Kidney epithelial cell (primary cell): Measurements from ENCODE around the gene RPS6KA6. TPM values are rescaled to one million over a fixed set of nuclear protein-coding genes. Genes with fewer than 3 reads are reported as not detected.

Experiments
- DNase-seq: peaks from one replicate; pipeline ENCODE4 v3.0.0-alpha.2; 2010; ENCODE audit warnings: low read depth
- H3K27me3 ChIP-seq: 2 replicates; pipeline ENCODE4 v1.6.0; 2011; ENCODE audit warnings: low read length; ENCODE audit not compliant: control insufficient read depth, insufficient read depth
- H3K36me3 ChIP-seq: 2 replicates; pipeline ENCODE4 v1.5.1; 2011; ENCODE audit warnings: low read length; ENCODE audit not compliant: control insufficient read depth, insufficient read depth
- H3K4me3 ChIP-seq: 2 replicates; pipeline ENCODE4 v1.5.1; 2011; ENCODE audit warnings: low read depth, mild to moderate bottlenecking, control low read depth, low read length
- total RNA-seq: library from RNA; depleted of rRNA; stranded (reverse); fragments of >200 nt; gene quantifications from 2 replicates; pipeline ENCODE4 v1.2.3, GENCODE V29; 2015
- TF ChIP-seq, protein P1 (sequence below): IDR thresholded peaks from 2 replicates; pipeline ENCODE4 v1.5.1; 2011; ENCODE audit warnings: mild to moderate bottlenecking, moderate library complexity, low read length, control low read depth, inconsistent platforms; ENCODE audit not compliant: insufficient read depth, poor library complexity, severe bottlenecking

Gene RPS6KA6
- total RNA-seq, 1 donor from 2014 or later, result 5.0 TPM

DNA sequence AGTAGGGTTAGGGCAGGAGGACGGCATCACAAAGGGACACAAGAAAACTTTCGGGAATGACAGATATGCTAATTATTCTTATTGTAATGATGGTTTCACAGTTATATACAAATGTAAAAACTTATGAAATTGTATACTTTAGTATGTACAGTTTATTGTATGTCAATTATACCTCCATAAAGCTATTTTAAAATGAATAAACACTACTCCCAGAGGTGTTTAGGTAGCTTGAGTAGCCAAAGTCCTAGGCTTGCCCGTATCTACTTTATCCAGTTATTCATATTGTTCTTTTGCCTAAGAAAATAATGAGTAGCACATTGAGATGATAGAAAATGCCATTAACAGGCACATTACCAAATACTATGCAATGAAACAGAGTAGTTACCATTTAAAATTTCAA lies 43.0 kb downstream of the RPS6KA6 start:
- H3K27me3 ChIP-seq, result no peaks in the 10 kb centered on the region
- H3K4me3 ChIP-seq, result no peak overlapping the region

DNA sequence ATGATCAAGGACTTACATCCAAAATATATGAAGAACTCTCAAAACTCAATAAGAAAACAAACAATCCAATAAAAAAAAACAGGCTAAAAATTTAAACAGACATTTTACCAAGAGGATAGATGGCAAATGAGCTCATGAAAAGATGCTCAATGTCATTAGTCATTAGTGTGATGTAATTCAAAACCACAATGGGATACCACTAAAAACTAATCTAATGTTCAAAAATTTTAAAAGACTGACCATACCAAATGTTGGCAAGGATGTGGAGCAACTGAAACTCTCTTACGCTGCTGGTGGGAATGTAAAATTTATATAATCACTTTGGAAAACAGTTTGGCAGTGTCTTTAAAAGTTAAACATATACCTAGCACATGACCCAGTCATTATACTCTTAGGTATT lies 43.7 kb downstream of the RPS6KA6 start:
- no peaks in the 10 kb centered on the region for H3K27me3 ChIP-seq
- no peak for DNase-seq

More for the DNA sequence above, 43.0 kb downstream of the RPS6KA6 start:
- TF ChIP-seq, protein P1, sequence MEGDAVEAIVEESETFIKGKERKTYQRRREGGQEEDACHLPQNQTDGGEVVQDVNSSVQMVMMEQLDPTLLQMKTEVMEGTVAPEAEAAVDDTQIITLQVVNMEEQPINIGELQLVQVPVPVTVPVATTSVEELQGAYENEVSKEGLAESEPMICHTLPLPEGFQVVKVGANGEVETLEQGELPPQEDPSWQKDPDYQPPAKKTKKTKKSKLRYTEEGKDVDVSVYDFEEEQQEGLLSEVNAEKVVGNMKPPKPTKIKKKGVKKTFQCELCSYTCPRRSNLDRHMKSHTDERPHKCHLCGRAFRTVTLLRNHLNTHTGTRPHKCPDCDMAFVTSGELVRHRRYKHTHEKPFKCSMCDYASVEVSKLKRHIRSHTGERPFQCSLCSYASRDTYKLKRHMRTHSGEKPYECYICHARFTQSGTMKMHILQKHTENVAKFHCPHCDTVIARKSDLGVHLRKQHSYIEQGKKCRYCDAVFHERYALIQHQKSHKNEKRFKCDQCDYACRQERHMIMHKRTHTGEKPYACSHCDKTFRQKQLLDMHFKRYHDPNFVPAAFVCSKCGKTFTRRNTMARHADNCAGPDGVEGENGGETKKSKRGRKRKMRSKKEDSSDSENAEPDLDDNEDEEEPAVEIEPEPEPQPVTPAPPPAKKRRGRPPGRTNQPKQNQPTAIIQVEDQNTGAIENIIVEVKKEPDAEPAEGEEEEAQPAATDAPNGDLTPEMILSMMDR, result no peak
- H3K36me3 ChIP-seq, result no peaks in the 10 kb centered on the region
- no peak for DNase-seq

DNA sequence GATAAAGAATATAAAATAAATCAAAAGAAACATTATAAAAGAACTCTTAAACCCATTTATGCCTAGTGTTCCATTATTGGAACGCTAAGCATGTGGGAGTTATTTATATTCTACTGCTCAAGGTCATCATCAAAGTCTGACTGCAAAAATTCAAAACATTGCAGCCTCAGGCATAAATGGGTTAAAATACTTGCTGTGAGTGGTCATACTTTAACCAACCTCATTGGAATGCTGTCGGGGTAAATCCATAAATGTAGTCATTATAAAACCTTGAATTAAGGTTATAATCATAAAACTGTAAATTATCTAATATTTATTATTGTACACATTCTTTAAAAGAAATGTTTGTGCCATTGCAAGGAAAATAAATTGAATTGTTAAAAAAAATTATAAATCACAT lies 55.0 kb downstream of the RPS6KA6 start:
- H3K27me3 ChIP-seq, result no peaks in the 10 kb centered on the region
- H3K36me3 ChIP-seq, result no peaks in the 10 kb centered on the region
- no peak overlapping the region for H3K4me3 ChIP-seq
- TF ChIP-seq, protein P1, result no peak
- no peak for DNase-seq

More for the DNA sequence above, 43.7 kb downstream of the RPS6KA6 start:
- TF ChIP-seq, protein P1, result no peak
- no peak overlapping the region for H3K4me3 ChIP-seq
- H3K36me3 ChIP-seq, result no peaks in the 10 kb centered on the region

DNA sequence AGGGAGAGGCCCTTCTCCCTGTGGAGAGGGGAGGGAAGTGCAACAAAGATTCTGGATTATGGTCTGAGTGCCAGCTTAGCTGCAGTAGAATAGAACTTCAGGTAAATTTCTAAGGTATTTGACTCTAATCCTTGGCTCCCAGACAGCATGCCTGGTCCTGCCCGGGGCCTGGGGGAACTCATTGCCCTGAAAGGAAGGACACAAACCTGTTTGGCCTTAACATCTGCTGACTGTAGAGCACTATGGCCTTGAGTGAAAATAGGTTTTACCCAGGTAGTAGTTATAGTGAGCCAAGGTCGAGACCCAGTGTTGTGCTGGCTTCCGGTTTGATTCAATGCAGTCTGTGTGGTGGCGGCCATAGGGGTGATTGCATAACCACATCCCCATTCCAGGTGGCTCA lies 64.4 kb downstream of the RPS6KA6 start:
- Histone ChIP-seq H3K27me3 (no peaks in the 10 kb centered on the region), H3K36me3 (no peaks in the 10 kb centered on the region), H3K4me3 (no peak overlapping the region)
- TF ChIP-seq, protein P1, result no peak
- DNase-seq, result no peak

DNA sequence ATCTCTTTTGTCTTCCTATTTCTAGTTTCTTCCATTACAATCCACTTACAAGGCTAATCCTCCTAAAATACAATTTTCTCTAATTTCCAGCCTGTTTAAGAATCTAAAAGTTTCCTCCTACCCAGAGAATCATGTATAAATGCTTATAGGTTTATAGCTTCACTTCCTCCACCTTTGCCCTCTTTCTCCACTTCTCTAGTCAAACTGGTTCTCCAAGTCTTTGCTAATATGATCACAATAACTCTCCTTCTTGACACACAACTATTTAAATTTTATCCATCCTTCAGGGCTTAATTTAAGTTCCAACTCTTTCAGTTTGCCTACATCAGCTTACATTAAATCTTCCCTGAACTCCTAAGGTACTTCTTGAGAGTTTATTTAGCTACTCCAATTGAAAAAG lies 69.2 kb downstream of the RPS6KA6 start:
- no peak for DNase-seq
- no peaks in the 10 kb centered on the region for H3K27me3 ChIP-seq
- TF ChIP-seq, protein P1, result no peak
- H3K4me3 ChIP-seq, result no peak overlapping the region
- H3K36me3 ChIP-seq, result no peaks in the 10 kb centered on the region

DNA sequence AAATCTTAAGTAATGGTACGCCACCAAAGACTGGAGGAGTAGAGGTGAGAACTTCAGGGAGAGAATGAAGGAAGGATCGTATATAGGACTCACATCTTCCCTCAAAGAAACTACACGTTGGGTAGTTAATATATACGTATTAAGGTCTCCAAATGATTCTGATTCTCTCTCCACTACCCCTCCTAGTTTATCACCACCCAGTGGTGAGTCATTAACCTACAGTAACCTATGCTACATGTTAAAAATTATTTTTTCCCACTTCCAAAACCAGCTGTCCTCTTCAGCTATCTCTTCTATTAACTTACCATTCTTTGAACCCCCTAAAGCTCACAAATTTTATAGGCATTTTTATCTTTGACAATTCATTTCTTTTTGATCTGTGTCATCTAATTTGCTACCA lies 69.7 kb downstream of the RPS6KA6 start:
- no peak for DNase-seq
- H3K36me3 ChIP-seq, result no peaks in the 10 kb centered on the region
- no peak overlapping the region for H3K4me3 ChIP-seq
- H3K27me3 ChIP-seq, result no peaks in the 10 kb centered on the region
- TF ChIP-seq, protein P1, result no peak
